Mammary epithelial cell (primary cell): Measurements from ENCODE around the gene POLR2C.

ENCODE experiments used
- CTCF ChIP-seq, 2 donors: IDR thresholded peaks in 1 of 2; conservative IDR thresholded peaks in 1 of 2; 2 replicates each; pipeline ENCODE4 v1.5.1; 2011 to 2012; ENCODE audit warnings: inconsistent platforms in 2 of 2, low read length in 2 of 2, mild to moderate bottlenecking in 2 of 2, control low read depth in 1 of 2, low read depth in 1 of 2; ENCODE audit not compliant: insufficient read depth in 1 of 2; ENCODE audit errors: extremely low read depth in 1 of 2
- EZH2 ChIP-seq: IDR thresholded peaks from 2 replicates; pipeline ENCODE4 v1.6.1; 2012; ENCODE audit warnings: low read length, inconsistent platforms, borderline replicate concordance

GRCh38 chr16:57435838-57436237 is 26.6 kb upstream of the POLR2C start:
- no peak for TF ChIP-seq CTCF (conservative IDR thresholded peaks at IDR 0.05 in 1 of 2, IDR thresholded peaks at IDR 0.05 in 1 of 2; ENCODE audit: extremely low read depth in 1 of 2, insufficient read depth in 1 of 2, low read depth in 1 of 2, low read length in 2 of 2)
- no peak for TF ChIP-seq EZH2
